Jurkat, Clone E6-1 (cell line): ENCODE measurements around the gene ZNF264.
"Not testable (repeated sequence)": the region's sequence is repeated elsewhere in the genome, so short reads cannot be mapped to it uniquely, and the experiment has no call there.

ENCODE experiments used
- DNase-seq: peaks from one replicate; pipeline ENCODE4 v3.0.0-alpha.2; 2011; ENCODE audit warnings: low read depth, low spot score
- H3K4me3 ChIP-seq: 2 replicates; pipeline ENCODE4 v1.5.1; 2011; ENCODE audit warnings: mild to moderate bottlenecking, low read length, control low read depth, moderate library complexity

The ZNF264 gene

GRCh38 chr19:57241176-57241575 is 49.9 kb downstream of the ZNF264 start:
- DNase-seq, result no peak
- H3K4me3 ChIP-seq, result peak overlapping the region; percentile 96

- no peak overlapping the region for H3K4me3 ChIP-seq
- no peak for DNase-seq
Observed at GRCh38 chr19:57242821-57243220, 51.5 kb downstream of the ZNF264 start.

- no peak for DNase-seq
- H3K4me3 ChIP-seq, result no peak overlapping the region
Observed at GRCh38 chr19:57244513-57244912, 53.2 kb downstream of the ZNF264 start.

- no peak for DNase-seq
- H3K4me3 ChIP-seq, result no peak overlapping the region
Observed at GRCh38 chr19:57245066-57245465, 53.8 kb downstream of the ZNF264 start.

GRCh38 chr19:57245959-57246358 is 54.7 kb downstream of the ZNF264 start:
- H3K4me3 ChIP-seq, result no peak overlapping the region
- DNase-seq, result no peak

GRCh38 chr19:57248646-57249045 is 57.3 kb downstream of the ZNF264 start:
- no peak overlapping the region for H3K4me3 ChIP-seq
- no peak for DNase-seq

GRCh38 chr19:57249329-57249728 is 58.0 kb downstream of the ZNF264 start:
- DNase-seq, result no peak
- no peak overlapping the region for H3K4me3 ChIP-seq

- not testable (repeated sequence) for H3K4me3 ChIP-seq, DNase-seq
Observed at GRCh38 chr19:57253767-57254166, 62.5 kb downstream of the ZNF264 start.

- no peak for DNase-seq
- H3K4me3 ChIP-seq, result no peak overlapping the region
Observed at GRCh38 chr19:57262044-57262443, 70.7 kb downstream of the ZNF264 start.

- no peak for DNase-seq
- H3K4me3 ChIP-seq, result no peak overlapping the region
Observed at GRCh38 chr19:57263244-57263741, 72.0 kb downstream of the ZNF264 start.

GRCh38 chr19:57267291-57267690 is 76.0 kb downstream of the ZNF264 start:
- no peak for DNase-seq
- no peak overlapping the region for H3K4me3 ChIP-seq

- H3K4me3 ChIP-seq, result no peak overlapping the region
- DNase-seq, result no peak
Observed at GRCh38 chr19:57269515-57270250, 78.4 kb downstream of the ZNF264 start.

- no peak for DNase-seq
- no peak overlapping the region for H3K4me3 ChIP-seq
Observed at GRCh38 chr19:57271280-57271679, 80.0 kb downstream of the ZNF264 start.
